ENCODE results near the gene OR1I1.

DNA sequence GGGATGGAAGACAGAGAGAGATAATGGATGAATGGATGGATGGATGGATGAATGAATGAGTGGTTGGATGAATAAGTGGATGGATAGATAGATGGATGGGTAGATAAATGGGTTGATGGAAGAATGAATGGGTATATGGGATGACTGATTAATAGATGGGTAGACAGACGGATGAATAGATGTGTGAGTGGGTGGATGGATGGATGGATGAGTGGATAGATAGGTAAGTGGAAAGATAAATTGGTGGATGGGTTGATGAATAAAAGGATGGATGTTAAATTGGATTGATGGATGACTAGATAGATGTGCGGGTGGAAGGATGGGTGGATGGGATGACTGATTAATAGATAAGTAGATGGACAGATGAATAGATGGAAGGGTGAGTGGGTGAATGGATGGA is 31.4 kb upstream of the OR1I1 start:
- TF ChIP-seq, protein P1, sequence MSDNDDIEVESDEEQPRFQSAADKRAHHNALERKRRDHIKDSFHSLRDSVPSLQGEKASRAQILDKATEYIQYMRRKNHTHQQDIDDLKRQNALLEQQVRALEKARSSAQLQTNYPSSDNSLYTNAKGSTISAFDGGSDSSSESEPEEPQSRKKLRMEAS (IDR thresholded peaks at IDR 0.05): no peak
- TF ChIP-seq EGR1 (IDR thresholded peaks at IDR 0.05): no peak

Data from Ishikawa (cell line).